SU-DHL-6 (cell line): Measurements from ENCODE around the gene EIF4A3.

Experiments used
- CTCF ChIP-seq: fragments of 200-600 bp; sonication (generic); IDR thresholded peaks from one replicate; pipeline ENCODE4 v1.5.1; 2017; ENCODE audit warnings: antibody characterized with exemption, mild to moderate bottlenecking, low read length, moderate library complexity; ENCODE audit not compliant: insufficient read depth, poor library complexity, severe bottlenecking
- EZH2phosphoT487 ChIP-seq: fragments of 200-600 bp; sonication (generic), shearing (Covaris generic); conservative IDR thresholded peaks from 2 replicates; pipeline ENCODE4 v1.6.1; 2018; ENCODE audit warnings: mild to moderate bottlenecking, antibody characterized with exemption, low read length, moderate library complexity, mixed read lengths

GRCh38 chr17:80147035-80147822 is at the start of gene EIF4A3:
- TF ChIP-seq CTCF (no peak), EZH2phosphoT487 (no peak)
